Keratinocyte (primary cell): ENCODE data around the gene BATF. TPM values are rescaled to one million over a fixed set of nuclear protein-coding genes. Genes with fewer than 3 reads are reported as not detected.
A peak's percentile ranks its signal among the peaks of the same experiment; 100 is the strongest.

Experiments
- DNase-seq: peaks from one replicate; pipeline ENCODE4 v3.0.0-alpha.2; 2011; ENCODE audit warnings: low read depth, missing footprints, low spot score
- FAIRE-seq: peaks from 2 replicates; lab custom pipeline; 2011; peaks lifted over from hg19 to GRCh38; lab: Jason Lieb, UNC
- H2AFZ ChIP-seq: 2 replicates; pipeline ENCODE4 v1.6.0; 2012; ENCODE audit warnings: low read length, control low read depth, inconsistent platforms; ENCODE audit not compliant: control insufficient read depth
- H3K27ac ChIP-seq: 2 replicates; pipeline ENCODE4 v1.5.1; 2011; ENCODE audit warnings: low read length; ENCODE audit not compliant: control insufficient read depth, insufficient read depth
- H3K27me3 ChIP-seq: 3 replicates; pipeline ENCODE4 v1.6.0; 2011; ENCODE audit warnings: low read length; ENCODE audit not compliant: control insufficient read depth, insufficient read depth; ENCODE audit errors: extremely low read depth
- H3K36me3 ChIP-seq, 2 experiments: 2 replicates in 1 of 2; 3 replicates in 1 of 2; pipeline ENCODE4 v1.5.1; 2011; ENCODE audit warnings: low read length in 2 of 2, mild to moderate bottlenecking in 1 of 2; ENCODE audit not compliant: control insufficient read depth in 2 of 2, insufficient read depth in 2 of 2; ENCODE audit errors: extremely low read depth in 1 of 2
- H3K4me1 ChIP-seq: 3 replicates; pipeline ENCODE4 v1.5.1; 2011; ENCODE audit warnings: low read length; ENCODE audit not compliant: control insufficient read depth, insufficient read depth; ENCODE audit errors: extremely low read depth
- H3K4me2 ChIP-seq: 3 replicates; pipeline ENCODE4 v1.6.0; 2011; ENCODE audit warnings: low read depth, low read length; ENCODE audit not compliant: control insufficient read depth, insufficient read depth; ENCODE audit errors: extremely low read depth
- H3K4me3 ChIP-seq, 3 experiments: fragments of 200-600 bp in 1 of 3; sonication (generic) in 1 of 3; 2 replicates in 2 of 3; 3 replicates in 1 of 3; pipeline ENCODE4 v1.5.1; 2011 to 2016; ENCODE audit warnings: low read length in 3 of 3, mild to moderate bottlenecking in 3 of 3, control low read depth in 2 of 3, inconsistent platforms in 1 of 3, low read depth in 1 of 3, mixed read lengths in 1 of 3, mixed run types in 1 of 3, moderate library complexity in 1 of 3; ENCODE audit not compliant: control insufficient read depth in 2 of 3, insufficient read depth in 2 of 3; ENCODE audit errors: extremely low read depth in 1 of 3
- H3K79me2 ChIP-seq: 2 replicates; pipeline ENCODE4 v1.6.0; 2012; ENCODE audit warnings: low read length; ENCODE audit not compliant: control insufficient read depth, insufficient read depth
- H3K9ac ChIP-seq: 3 replicates; pipeline ENCODE4 v1.6.0; 2011; ENCODE audit warnings: low read length; ENCODE audit not compliant: control insufficient read depth, insufficient read depth; ENCODE audit errors: extremely low read depth
- H3K9me1 ChIP-seq: 3 replicates; pipeline ENCODE4 v1.6.0; 2011; ENCODE audit warnings: low read length; ENCODE audit not compliant: control insufficient read depth, insufficient read depth; ENCODE audit errors: extremely low read depth
- H3K9me3 ChIP-seq: 2 replicates; pipeline ENCODE4 v1.5.1; 2012; ENCODE audit warnings: low read depth, low read length; ENCODE audit not compliant: control insufficient read depth
- H4K20me1 ChIP-seq: 3 replicates; pipeline ENCODE4 v1.6.0; 2011; ENCODE audit warnings: low read length; ENCODE audit not compliant: control insufficient read depth, insufficient read depth; ENCODE audit errors: extremely low read depth
- EZH2 ChIP-seq: IDR thresholded peaks from one replicate; pipeline ENCODE4 v1.6.1; 2012; ENCODE audit warnings: inconsistent platforms, mild to moderate bottlenecking, low read length, moderate library complexity
- dilution Hi-C: fragments of 300-500 bp; cut with MboI; formaldehyde crosslinking; loops from one replicate; pipeline ENCODE4 v1.7.0; 2020; ENCODE audit warnings: low sequenced_read_pairs; ENCODE audit not compliant: extremely low pct_ligation_motif_present
- polyA plus RNA-seq, 5 experiments: library from polyadenylated mRNA; depleted of rRNA in 3 of 5; stranded (reverse) in 3 of 5; stranded (forward) in 1 of 5; unstranded in 1 of 5; fragments of >200 nt; gene quantifications; 1 replicate in 1 of 5; 2 replicates in 3 of 5; 3 replicates in 1 of 5; pipeline versions ENCODE4 v1.2.1 to v1.2.3, GENCODE V29; 2011 to 2012; ENCODE audit warnings: missing spikeins in 2 of 5, low read depth in 1 of 5, low replicate concordance in 1 of 5
- TF ChIP-seq, protein P1 (sequence below), 3 experiments: IDR thresholded peaks in 1 of 3; conservative IDR thresholded peaks in 1 of 3; optimal IDR thresholded peaks in 1 of 3; 2 replicates in 2 of 3; 3 replicates in 1 of 3; pipeline versions ENCODE3 to v1.5.1; 2011; ENCODE audit warnings: low read length in 3 of 3, mild to moderate bottlenecking in 3 of 3, moderate library complexity in 2 of 3, control low read depth in 1 of 3, inconsistent platforms in 1 of 3; ENCODE audit not compliant: insufficient read depth in 2 of 3; ENCODE audit errors: extremely low read depth in 1 of 3

Gene BATF
- polyA plus RNA-seq, 1 donor (not counting 4 experiments of a cell fraction or from before 2014, with no cell fraction given), result not detected

DNA sequence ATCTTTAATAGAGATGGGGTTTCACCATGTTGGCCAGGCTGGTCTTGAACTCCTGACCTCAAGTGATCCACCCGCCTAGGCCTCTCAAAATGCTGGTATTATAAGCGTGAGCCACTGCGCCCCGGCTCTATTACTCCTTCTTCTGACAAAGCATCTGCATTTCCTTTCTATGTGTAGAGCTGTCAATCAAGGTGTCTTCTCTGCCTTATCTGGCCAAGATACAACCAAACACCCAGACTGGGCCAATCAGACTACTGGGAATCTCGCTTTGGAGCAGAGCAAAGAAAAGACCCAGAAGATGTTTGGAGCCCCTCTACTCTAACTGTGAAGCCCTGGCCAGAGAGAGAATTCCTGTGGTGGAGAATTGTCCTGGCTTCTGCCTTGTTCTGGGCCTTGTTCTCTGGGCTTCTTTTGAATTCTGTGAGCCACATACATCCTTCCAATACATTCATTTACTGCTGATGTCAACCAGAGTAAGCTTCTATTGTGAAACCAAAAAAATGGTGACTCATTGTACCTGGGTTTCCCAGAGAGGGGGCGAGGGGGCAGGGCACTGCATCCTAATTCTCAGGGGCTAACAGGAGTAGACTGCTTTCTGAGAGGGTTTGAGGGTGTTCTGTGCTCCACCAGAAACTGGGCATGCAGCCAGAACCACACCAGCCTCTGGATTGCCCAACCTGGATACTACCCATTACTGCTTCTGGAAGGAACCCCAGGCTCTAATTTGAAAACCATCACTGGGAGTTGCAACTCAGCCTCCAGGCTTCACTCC is 37.4 kb downstream of the BATF start:
- DNase-seq (peak; percentile 36), FAIRE-seq (no peak)
- H4K20me1 ChIP-seq, result peaks cover 3% of the 10 kb centered on the region
- no peak overlapping the region for H2AFZ ChIP-seq
- no peaks in the 10 kb centered on the region for H3K36me3 ChIP-seq
- peaks cover 2% of the 10 kb centered on the region for H3K9me1 ChIP-seq
- peaks cover 20% of the 10 kb centered on the region for H3K4me1 ChIP-seq
- H3K27ac ChIP-seq, result peak overlapping the region; percentile 69
- no peaks in the 10 kb centered on the region for H3K9me3 ChIP-seq
- no peak overlapping the region for H3K4me3 ChIP-seq
- H3K27me3 ChIP-seq, result no peaks in the 10 kb centered on the region
- no peaks in the 10 kb centered on the region for H3K79me2 ChIP-seq
- TF ChIP-seq EZH2, result no peak
- TF ChIP-seq, protein P1, sequence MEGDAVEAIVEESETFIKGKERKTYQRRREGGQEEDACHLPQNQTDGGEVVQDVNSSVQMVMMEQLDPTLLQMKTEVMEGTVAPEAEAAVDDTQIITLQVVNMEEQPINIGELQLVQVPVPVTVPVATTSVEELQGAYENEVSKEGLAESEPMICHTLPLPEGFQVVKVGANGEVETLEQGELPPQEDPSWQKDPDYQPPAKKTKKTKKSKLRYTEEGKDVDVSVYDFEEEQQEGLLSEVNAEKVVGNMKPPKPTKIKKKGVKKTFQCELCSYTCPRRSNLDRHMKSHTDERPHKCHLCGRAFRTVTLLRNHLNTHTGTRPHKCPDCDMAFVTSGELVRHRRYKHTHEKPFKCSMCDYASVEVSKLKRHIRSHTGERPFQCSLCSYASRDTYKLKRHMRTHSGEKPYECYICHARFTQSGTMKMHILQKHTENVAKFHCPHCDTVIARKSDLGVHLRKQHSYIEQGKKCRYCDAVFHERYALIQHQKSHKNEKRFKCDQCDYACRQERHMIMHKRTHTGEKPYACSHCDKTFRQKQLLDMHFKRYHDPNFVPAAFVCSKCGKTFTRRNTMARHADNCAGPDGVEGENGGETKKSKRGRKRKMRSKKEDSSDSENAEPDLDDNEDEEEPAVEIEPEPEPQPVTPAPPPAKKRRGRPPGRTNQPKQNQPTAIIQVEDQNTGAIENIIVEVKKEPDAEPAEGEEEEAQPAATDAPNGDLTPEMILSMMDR (optimal IDR thresholded peaks at IDR 0.05 in 1 of 3, IDR thresholded peaks at IDR 0.05 in 1 of 3, conservative IDR thresholded peaks at IDR 0.05 in 1 of 3; ENCODE audit: extremely low read depth in 1 of 3, insufficient read depth in 2 of 3, low read length in 3 of 3), result no peak
- dilution Hi-C loops, result no loop called here
- peak overlapping the region; percentile 45 for H3K4me2 ChIP-seq
- no peak overlapping the region for H3K9ac ChIP-seq

DNA sequence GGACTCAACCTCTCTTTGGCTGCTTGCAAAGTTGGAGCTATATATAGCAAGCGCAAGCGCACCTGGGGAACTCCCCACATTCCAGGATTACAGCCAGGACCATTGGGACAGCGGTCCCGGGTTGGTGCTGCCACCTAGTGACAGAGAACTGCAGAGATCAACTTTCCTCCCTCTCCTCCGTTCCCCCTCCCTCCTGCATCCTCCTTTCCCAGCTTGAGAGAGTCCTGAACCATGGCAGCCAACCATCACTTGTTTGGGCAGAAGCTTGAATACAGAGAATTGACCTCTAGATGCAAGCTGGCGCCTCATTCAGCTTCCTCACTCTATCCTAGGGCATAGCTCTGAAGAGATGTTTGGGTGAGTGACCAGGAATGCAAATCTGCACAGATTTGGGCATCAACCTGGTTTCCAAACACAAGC is 38.8 kb downstream of the BATF start:
- dilution Hi-C loops, result no loop called here
- Histone ChIP-seq H3K4me2 (no peak overlapping the region), H3K9ac (no peak overlapping the region), H3K9me1 (peaks cover 2% of the 10 kb centered on the region), H3K27ac (no peak overlapping the region), H3K36me3 (no peaks in the 10 kb centered on the region), H2AFZ (no peak overlapping the region), H4K20me1 (peaks cover 3% of the 10 kb centered on the region), H3K27me3 (peaks cover 2% of the 10 kb centered on the region), H3K9me3 (no peaks in the 10 kb centered on the region), H3K79me2 (no peaks in the 10 kb centered on the region), H3K4me1 (peaks cover 18% of the 10 kb centered on the region), H3K4me3 (no peak overlapping the region)
- TF ChIP-seq, protein P1 (optimal IDR thresholded peaks at IDR 0.05 in 1 of 3, IDR thresholded peaks at IDR 0.05 in 1 of 3, conservative IDR thresholded peaks at IDR 0.05 in 1 of 3; ENCODE audit: extremely low read depth in 1 of 3, insufficient read depth in 2 of 3, low read length in 3 of 3), result peak; percentile 94 to 96 (median 95)
- no peak for TF ChIP-seq EZH2
- FAIRE-seq, result peak; percentile 62
- DNase-seq, result peak; percentile 62
